Panc1 (cell line): ENCODE data around the gene ZMYM4. TPM values are rescaled to one million over a fixed set of nuclear protein-coding genes. Genes with fewer than 3 reads are reported as not detected.

ENCODE experiments used
- ATAC-seq: fragments of 200-7000 bp; cut with Tn5 transposase; 2 replicates; pipeline ENCODE4 v1.9.1; 2020; ENCODE audit warnings: mild to moderate bottlenecking, moderate library complexity
- BruUV-seq: library from RNA; stranded (reverse); fragments of 400-500 nt; replicated peaks from 2 replicates; lab custom pipeline; 2021; lab: Mats Ljungman, UMichigan
- CTCF ChIA-PET: fragments of 300-600 bp; sonication (Branson Sonifier 250); formaldehyde crosslinking; loops from one replicate; lab custom pipeline; 2022; ENCODE audit warnings: antibody characterized with exemption; lab: Charles Lee
- POLR2A ChIA-PET: fragments of 300-600 bp; sonication (Branson Sonifier 250); formaldehyde crosslinking; loops from one replicate; lab custom pipeline; 2022; ENCODE audit warnings: antibody characterized with exemption; lab: Charles Lee
- DNase-seq: peaks from one replicate; pipeline ENCODE4 v3.0.0-alpha.2; 2010; ENCODE audit warnings: low read depth, low spot score
- H3K27ac ChIP-seq: 2 replicates; pipeline ENCODE4 v1.5.1; 2011; ENCODE audit warnings: mild to moderate bottlenecking, low read length, inconsistent platforms
- H3K27me3 ChIP-seq: fragments of 200-500 bp; sonication (Bioruptor generic); 2 replicates; pipeline ENCODE4 v1.6.0; 2014; ENCODE audit warnings: low read length, inconsistent platforms; ENCODE audit not compliant: control insufficient read depth, insufficient read depth
- H3K36me3 ChIP-seq: fragments of 200-500 bp; sonication (Bioruptor generic); 2 replicates; pipeline ENCODE4 v1.5.1; 2014; ENCODE audit warnings: inconsistent platforms, mild to moderate bottlenecking, low read length, moderate library complexity; ENCODE audit not compliant: control insufficient read depth, insufficient read depth
- H3K4me1 ChIP-seq: 2 replicates; pipeline ENCODE4 v1.5.1; 2011; ENCODE audit warnings: inconsistent platforms, mild to moderate bottlenecking, low read length, moderate library complexity; ENCODE audit not compliant: control insufficient read depth, insufficient read depth
- H3K4me3 ChIP-seq, 2 experiments: 2 replicates each; pipeline ENCODE4 v1.5.1; 2011 to 2012; ENCODE audit warnings: low read depth in 2 of 2, low read length in 2 of 2, mild to moderate bottlenecking in 2 of 2, inconsistent platforms in 1 of 2, moderate library complexity in 1 of 2
- H3K9me3 ChIP-seq: fragments of 200-500 bp; sonication (Bioruptor generic); 2 replicates; pipeline ENCODE4 v1.5.1; 2014; ENCODE audit warnings: low read depth, mild to moderate bottlenecking, inconsistent platforms, low read length, moderate library complexity; ENCODE audit not compliant: control insufficient read depth, insufficient read depth
- CTCF ChIP-seq: fragments of 450-650 bp; IDR thresholded peaks from 2 replicates; pipeline ENCODE4 v1.5.1; 2017; ENCODE audit warnings: mild to moderate bottlenecking
- POLR2AphosphoS5 ChIP-seq: IDR thresholded peaks from 2 replicates; pipeline ENCODE4 v1.6.1; 2012; ENCODE audit warnings: mild to moderate bottlenecking, low read depth, low read length, moderate library complexity
- SIN3A ChIP-seq: IDR thresholded peaks from 2 replicates; pipeline ENCODE4 v1.6.1; 2012; ENCODE audit warnings: low read depth, mild to moderate bottlenecking, low read length, moderate library complexity, borderline replicate concordance; ENCODE audit not compliant: insufficient read depth
- TCF7L2 ChIP-seq: IDR thresholded peaks from 2 replicates; pipeline ENCODE4 v1.6.1; 2011; ENCODE audit warnings: mild to moderate bottlenecking, low read depth, low read length, inconsistent platforms
- in situ Hi-C: cut with HindIII; loops from 2 replicates; pipeline ENCODE4 v1.10.0; 2016; ENCODE audit warnings: low sequenced_read_pairs, low pct_unique_long_range_greater_than_20kb
- intact Hi-C: fragments of 100-400 bp; cut with micrococcal nuclease; formaldehyde crosslinking; loops from one replicate; pipeline ENCODE4 v1.10.0; 2022; ENCODE audit not compliant: unreplicated experiment
- total RNA-seq: library from RNA; stranded (reverse); gene quantifications from one replicate; pipeline ENCODE4 v1.2.1, GENCODE V29; 2021; ENCODE audit not compliant: unreplicated experiment
- TF ChIP-seq, protein P1 (sequence below), 2 experiments: IDR thresholded peaks; 2 replicates each; pipeline ENCODE4 v1.6.1; 2011 to 2012; ENCODE audit warnings: low read depth in 2 of 2, control low read depth in 1 of 2, low read length in 1 of 2, mild to moderate bottlenecking in 1 of 2, moderate library complexity in 1 of 2; ENCODE audit not compliant: insufficient read depth in 1 of 2

ZMYM4 gene
- total RNA-seq, 1 experiment from 2014 or later, result 82.2 TPM

DNA sequence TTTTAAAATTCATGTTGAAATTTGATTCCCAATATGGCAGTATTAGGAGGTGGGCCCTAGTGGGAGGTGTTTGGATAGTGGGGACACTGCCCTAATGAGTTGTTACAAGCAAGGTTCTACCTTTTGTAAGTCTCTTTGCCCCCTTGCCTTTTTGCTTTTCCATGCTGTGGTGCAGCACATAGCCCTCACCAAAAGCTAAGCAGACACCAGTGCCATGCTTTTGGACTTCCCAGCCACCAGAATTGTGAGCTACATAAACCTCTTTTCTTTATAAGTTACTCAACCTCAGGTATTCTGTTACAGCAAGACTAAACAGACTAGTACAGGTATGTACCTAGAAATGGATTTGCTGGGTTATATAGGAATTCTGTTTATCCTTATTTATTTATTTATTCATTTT lies 13.7 kb downstream of the ZMYM4 start:
- Histone ChIP-seq H3K4me1 (no peaks in the 10 kb centered on the region), H3K27ac (no peak overlapping the region), H3K9me3 (peaks cover 4% of the 10 kb centered on the region; the same call in 1 of the 2 replicates), H3K27me3 (no peaks in the 10 kb centered on the region), H3K36me3 (no peaks in the 10 kb centered on the region), H3K4me3 (no peak overlapping the region)
- POLR2A ChIA-PET, result no interaction called here
- intact Hi-C loops (no loop called here), in situ Hi-C loops (no loop called here)
- ATAC-seq, result no peak
- TF ChIP-seq CTCF (no peak), POLR2AphosphoS5 (no peak), TCF7L2 (no peak), SIN3A (no peak)
- TF ChIP-seq, protein P1, sequence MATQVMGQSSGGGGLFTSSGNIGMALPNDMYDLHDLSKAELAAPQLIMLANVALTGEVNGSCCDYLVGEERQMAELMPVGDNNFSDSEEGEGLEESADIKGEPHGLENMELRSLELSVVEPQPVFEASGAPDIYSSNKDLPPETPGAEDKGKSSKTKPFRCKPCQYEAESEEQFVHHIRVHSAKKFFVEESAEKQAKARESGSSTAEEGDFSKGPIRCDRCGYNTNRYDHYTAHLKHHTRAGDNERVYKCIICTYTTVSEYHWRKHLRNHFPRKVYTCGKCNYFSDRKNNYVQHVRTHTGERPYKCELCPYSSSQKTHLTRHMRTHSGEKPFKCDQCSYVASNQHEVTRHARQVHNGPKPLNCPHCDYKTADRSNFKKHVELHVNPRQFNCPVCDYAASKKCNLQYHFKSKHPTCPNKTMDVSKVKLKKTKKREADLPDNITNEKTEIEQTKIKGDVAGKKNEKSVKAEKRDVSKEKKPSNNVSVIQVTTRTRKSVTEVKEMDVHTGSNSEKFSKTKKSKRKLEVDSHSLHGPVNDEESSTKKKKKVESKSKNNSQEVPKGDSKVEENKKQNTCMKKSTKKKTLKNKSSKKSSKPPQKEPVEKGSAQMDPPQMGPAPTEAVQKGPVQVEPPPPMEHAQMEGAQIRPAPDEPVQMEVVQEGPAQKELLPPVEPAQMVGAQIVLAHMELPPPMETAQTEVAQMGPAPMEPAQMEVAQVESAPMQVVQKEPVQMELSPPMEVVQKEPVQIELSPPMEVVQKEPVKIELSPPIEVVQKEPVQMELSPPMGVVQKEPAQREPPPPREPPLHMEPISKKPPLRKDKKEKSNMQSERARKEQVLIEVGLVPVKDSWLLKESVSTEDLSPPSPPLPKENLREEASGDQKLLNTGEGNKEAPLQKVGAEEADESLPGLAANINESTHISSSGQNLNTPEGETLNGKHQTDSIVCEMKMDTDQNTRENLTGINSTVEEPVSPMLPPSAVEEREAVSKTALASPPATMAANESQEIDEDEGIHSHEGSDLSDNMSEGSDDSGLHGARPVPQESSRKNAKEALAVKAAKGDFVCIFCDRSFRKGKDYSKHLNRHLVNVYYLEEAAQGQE (IDR thresholded peaks at IDR 0.05; ENCODE audit: insufficient read depth in 1 of 2, low read depth in 2 of 2, low read length in 1 of 2), result no peak
- DNase-seq, result no peak
- BruUV-seq, result no TSS peak
- CTCF ChIA-PET, result no interaction called here

DNA sequence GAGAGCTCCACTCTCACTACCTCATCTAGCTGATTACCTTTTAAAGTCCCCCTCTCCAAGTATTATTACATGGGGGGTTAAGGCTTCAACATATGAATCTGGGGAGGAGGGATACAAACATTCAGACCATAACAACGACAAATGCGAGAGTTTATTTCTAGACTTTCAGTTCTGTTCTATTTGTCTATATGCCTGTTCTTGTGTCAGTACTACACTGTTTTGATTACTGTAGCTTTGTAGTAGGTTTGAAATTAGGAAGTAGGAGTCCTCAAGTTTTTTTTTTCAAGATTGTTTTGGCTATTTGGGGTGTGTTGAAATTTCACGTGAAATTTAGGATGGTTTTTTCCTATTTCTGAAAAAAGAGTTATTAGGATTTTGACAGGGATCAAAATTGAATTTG lies 16.3 kb downstream of the ZMYM4 start:
- Histone ChIP-seq H3K36me3 (no peaks in the 10 kb centered on the region), H3K4me3 (no peak overlapping the region), H3K27ac (no peak overlapping the region), H3K9me3 (no peaks in the 10 kb centered on the region; the same call in 1 of the 2 replicates), H3K4me1 (peaks cover 7% of the 10 kb centered on the region; the same call in 1 of the 2 replicates), H3K27me3 (no peaks in the 10 kb centered on the region)
- in situ Hi-C loops (no loop called here), intact Hi-C loops (no loop called here)
- CTCF ChIA-PET, result no interaction called here
- DNase-seq (no peak), ATAC-seq (no peak)
- BruUV-seq, result no TSS peak
- no peak for TF ChIP-seq CTCF
- no peak for TF ChIP-seq TCF7L2
- no peak for TF ChIP-seq SIN3A
- TF ChIP-seq, protein P1 (IDR thresholded peaks at IDR 0.05; ENCODE audit: insufficient read depth in 1 of 2, low read depth in 2 of 2, low read length in 1 of 2), result no peak
- no peak for TF ChIP-seq POLR2AphosphoS5
- POLR2A ChIA-PET, result no interaction called here
